Ureter (tissue), 1 donor: ENCODE results near the gene CDKN1C. TPM values are rescaled to one million over a fixed set of nuclear protein-coding genes. Genes with fewer than 3 reads are reported as not detected.
A peak's percentile ranks its signal among the peaks of the same experiment; 100 is the strongest.

Experiments
- DNase-seq: peaks from one replicate; pipeline ENCODE4 v3.0.0-alpha.2; 2020; ENCODE audit warnings: low spot score
- total RNA-seq: library from RNA; stranded (reverse); gene quantifications from one replicate; pipeline ENCODE4 v1.2.4, GENCODE V29; 2023
- donor health status: DM: yes; HTN: yes; CAD: no.

Gene CDKN1C
- total RNA-seq, 1 donor from 2014 or later, result 21.5 TPM

DNA sequence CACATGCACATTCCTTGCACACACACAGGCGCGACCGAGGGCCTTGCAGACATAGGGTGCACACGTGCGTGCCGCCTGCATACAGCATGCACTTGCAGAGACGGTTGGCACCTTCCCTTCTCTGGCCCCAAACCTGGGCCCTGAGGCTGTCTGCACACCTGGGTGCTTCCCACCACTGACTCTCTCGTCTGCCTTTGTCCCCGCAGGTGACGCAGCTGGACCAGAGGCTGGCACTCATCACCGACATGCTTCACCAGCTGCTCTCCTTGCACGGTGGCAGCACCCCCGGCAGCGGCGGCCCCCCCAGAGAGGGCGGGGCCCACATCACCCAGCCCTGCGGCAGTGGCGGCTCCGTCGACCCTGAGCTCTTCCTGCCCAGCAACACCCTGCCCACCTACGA is 38.0 kb downstream of the CDKN1C start:
- no peak for DNase-seq

DNA sequence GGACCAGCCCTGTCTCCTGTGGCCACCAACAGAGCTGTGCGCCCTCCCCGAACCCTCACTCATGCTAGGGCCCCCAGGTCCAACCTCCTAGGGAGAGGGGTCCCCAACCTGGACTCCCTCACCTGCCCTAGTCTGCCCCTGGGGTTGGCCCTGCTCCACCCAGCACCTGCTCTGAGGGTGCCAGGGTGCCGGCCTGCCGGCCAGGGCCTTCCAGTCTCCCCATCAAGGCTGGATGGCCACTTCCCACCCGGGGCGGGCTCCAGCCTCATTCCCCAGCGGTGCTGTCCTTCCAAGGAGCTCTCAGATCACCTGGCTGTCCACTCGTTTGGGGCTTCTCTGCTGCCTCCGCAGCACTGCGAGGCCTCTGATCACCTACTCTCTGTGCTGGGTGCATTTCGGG is 39.1 kb downstream of the CDKN1C start:
- DNase-seq, result no peak

DNA sequence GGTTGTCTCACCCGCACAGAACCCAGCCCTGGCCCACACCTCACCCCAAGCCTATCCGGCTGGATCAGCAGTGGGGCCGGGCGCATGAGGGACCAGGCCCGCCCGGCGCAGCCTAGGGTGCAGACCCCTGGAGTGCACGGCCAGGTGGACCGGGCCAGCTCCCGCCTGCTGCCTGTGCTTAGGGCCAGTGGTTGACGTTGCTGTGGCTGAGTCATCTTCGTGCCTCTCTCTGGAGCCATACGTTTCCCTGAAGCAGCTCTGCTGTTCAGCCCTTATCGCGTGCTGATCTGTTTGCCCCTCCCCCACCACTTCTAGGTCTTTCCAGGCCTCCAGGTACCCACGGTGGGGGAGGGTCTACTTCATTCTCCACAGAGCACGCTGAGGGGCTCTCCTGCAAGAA is 39.5 kb downstream of the CDKN1C start:
- no peak for DNase-seq

DNA sequence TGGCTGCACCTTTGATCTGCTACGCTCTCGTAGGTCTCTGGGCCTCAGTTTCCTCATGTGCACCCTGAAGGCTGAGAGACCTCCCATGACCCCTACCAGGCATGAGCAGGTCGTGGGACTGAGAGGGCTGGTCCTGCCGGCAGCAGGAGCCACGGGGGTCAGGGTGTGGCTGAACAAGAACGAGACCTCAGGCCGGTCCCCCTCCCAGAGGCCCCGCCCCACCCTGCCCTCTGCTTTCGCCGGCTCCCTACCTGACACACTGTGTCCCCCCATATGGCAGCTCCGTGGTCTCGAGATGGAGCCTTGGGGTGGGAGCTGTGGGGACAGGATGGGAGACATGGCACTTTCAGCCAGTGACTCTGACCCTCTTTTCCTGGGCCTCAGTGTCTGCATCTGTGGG is 40.6 kb downstream of the CDKN1C start:
- no peak for DNase-seq

DNA sequence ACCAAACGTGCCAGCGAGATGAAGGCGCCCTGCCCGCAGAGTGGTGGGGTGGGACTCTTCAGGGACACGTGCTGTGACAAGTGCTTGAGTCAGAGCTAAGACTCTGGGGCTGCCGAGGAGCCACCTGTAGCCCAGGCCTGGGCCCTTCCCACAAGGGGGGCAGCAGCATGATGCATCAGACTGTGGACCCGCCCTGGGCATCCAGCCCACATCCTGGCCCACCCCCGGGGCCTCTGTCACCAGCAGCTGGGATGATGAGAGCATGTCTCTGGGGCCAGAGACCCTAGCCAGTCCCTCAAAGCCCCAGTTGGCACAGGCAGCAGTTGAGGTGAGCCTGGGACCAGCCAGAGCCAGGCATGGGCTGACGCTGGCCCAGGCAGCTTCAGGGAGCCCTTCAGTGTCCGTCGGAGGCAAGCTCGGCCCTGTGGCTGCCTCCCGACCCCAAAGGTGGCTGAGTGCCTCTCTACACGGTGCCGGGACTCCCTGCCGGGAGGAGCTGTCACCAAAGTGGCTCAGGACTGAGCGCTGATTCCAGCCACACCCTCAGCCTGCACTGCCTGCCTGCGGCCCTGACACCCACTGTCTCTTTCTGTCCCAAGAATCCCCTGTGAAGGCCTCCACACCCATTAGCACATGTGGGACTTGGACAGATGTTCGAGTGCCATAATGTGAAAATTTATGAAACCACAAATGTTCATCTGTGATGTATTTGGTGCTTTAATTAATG is 41.3 kb downstream of the CDKN1C start:
- no peak for DNase-seq

DNA sequence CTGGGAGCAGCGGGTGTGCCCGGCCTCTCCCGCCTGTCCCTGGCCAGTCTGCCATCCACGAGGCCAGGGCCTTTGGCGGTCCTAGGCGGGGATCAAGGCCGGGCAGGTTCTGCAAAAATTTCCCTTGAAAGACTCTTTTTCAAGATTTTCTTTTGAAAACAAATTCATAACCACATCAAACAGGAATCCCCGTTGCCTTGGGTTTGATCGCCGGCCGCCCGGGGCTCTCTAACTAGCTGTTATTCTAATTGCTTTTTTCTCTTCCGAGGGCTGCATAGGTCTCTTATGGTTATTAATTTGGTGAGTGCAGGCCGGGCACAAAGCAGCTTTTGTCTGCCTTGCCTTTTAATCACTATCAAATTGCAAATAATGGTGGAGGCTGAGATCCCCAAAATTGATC is 42.0 kb downstream of the CDKN1C start:
- no peak for DNase-seq

DNA sequence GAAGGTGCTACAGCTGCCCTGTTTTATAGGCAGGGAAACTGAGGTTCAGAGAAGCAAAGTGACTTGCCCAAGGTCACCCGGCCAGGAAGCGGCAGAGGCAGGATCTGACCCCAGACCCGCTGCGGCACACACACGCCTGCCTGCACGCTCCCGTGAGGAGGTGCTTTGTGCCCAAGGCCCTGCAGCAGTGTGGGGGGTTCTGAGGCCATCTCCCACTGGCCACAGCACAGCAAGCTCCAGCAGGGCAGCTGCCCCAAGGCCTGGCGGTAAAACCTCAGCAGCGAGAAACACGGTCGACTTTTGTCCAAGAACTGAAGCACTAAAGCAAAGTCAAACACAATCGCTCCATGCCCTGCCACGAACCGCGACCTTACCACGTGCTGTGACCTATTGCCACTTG is 42.7 kb downstream of the CDKN1C start:
- no peak for DNase-seq

DNA sequence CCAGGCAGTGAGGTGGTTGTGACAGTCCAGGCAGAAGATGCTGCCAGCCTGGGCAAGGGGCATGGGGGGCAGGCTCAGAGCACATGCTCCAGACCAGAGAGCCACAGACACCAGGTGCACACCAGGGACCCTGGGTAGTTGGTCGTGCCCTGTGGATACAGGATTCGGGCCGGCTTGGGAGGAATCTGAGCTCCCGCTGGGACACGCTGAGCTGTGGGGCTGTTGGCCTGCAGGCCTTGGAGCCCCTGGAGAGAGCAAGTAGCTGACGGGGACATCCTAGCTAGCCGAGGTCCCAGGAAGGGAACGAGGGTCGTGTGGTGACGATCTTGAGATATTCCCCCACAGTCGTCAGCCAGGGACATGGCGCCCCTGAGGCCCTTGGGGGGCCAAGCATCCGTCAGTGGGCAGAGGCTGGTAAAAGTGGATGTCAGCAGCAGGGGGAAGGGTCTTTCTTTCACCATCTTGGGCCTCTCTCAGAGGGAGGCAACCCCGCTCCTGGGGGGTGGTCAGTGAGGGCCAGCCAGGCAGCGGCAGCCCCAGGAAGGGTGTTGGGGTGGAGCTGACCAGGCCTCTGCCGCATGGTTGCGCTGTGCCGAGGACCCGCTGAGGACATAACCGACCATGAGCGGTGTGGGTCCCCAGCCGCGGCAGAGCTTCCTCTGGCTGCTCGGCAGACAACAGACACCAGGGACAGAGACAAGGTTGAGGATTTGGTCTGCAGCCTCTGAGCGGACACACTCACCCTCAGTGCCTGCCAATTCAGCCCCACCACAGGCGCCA is 44.0 kb downstream of the CDKN1C start:
- DNase-seq, result no peak

DNA sequence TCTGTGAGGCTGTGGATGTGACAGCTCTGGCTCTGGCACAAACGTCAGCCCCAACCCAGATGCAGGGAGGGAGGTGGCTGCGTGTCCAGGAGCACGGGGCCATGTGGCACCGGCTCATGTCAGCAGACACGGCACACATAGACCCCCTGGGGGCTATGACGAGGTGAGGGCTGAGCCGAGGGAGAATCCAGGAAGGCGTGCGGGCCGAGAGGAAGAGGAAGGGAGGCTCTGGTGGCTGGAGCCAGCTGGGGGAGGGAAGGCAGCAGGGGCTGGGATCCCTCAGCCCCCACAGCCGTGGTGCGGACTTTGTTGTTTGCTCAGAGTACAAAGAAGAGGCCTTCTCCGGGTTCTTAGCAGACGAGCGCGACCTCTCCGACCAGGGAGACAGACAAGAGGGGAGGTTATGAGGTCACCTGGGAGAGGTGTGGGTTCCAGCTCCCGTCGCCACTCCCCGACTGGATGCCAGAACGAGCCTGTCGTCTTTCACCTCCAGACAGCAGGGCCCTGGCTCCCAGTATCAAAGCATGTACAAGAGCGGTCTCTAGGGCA is 46.1 kb downstream of the CDKN1C start:
- DNase-seq, result no peak

DNA sequence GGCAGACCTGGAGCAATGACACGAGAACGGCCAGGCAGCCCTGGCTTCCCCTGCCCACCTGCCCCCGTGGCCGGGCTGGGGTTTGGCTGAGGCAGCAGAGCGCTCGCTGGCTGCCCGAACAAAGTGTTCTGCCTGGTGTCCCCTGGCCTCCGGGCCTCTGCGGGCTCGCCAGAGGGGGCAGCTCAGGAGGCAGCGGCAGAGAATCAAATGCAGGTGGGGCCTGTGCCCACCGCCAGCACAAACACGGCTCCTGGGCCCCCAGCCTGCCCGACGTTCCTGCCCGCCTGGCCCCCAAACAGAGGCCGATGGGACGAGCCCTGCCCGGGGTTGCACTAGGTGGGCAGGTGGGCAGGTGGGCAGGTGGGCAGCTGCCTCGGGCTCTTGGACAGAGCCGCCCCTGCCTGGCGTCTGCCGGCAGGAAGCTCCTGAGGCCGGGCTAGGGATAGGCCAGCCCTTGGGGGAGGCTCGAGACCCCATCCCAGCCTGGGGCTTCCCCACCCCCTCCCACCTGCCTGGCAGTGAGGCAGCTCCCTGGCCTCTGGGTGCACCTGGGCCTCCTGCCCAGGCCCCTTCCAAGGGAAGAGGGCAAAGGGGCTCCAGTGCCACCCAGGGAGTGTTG is 46.8 kb downstream of the CDKN1C start:
- DNase-seq, result no peak

DNA sequence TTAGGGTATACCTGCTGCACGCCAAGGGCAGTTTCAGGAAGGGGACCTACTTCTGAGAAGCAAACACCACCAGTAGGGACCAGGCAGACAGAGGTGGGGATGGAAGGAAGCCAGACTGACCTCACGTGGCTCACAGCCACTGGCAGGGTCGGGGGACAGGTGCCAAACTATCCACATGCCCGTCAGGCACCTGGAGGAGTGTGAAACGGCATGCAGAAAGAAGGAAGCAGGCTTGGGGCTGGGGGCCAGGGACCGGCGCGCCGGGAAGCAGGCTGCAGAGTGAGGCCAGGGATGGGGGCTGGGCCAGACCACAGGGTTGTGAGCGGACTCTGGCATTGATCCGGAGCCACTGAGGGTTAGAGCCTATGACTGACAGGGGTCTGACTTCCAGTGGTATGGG is 47.5 kb downstream of the CDKN1C start:
- DNase-seq, result no peak

DNA sequence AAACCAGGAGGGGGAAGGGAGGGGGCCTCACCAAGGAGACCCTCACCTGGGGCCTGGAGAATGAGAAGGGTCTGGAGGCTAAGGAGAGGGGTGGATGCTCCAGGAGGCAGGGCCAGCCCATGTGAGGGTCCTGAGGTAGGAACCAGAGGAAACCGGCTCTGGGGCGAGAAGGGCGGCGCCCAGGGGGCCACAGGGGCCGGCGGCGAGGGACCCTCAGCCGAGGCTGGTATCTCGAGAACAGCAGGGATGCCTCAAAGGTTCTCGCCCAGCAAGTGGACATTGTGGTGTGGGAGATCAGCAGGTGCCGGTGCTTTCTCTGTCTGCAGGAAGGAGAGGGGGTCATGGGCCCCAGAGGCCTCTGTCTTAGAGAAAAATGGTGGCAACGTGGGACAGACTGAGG is 47.9 kb downstream of the CDKN1C start:
- DNase-seq, result no peak

DNA sequence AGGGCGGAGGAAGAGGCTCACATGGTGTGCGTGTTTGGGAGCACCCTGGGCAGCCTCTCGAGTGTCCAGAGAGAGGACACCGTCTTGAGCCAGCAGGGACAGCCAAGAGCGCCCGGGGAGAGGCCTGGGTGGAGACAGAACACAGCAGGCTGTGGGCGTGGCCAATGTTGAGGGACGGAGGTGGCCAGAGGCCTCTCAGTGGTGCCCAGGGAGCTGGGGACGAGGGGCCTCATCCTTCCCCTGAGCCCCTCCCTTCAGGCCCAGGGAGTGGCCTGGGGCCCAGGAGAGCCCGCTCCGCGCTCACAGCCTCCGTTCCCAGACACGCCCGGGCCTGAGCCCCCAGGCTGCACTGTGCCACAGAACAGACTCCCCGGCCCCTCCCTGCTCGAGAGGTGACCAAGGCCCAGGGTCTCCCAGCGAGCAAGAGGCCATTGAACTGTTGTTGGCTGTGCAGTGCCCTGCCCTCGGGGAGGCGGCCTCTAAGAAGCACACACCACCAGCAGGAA is 48.4 kb downstream of the CDKN1C start:
- DNase-seq, result peak; percentile 87

DNA sequence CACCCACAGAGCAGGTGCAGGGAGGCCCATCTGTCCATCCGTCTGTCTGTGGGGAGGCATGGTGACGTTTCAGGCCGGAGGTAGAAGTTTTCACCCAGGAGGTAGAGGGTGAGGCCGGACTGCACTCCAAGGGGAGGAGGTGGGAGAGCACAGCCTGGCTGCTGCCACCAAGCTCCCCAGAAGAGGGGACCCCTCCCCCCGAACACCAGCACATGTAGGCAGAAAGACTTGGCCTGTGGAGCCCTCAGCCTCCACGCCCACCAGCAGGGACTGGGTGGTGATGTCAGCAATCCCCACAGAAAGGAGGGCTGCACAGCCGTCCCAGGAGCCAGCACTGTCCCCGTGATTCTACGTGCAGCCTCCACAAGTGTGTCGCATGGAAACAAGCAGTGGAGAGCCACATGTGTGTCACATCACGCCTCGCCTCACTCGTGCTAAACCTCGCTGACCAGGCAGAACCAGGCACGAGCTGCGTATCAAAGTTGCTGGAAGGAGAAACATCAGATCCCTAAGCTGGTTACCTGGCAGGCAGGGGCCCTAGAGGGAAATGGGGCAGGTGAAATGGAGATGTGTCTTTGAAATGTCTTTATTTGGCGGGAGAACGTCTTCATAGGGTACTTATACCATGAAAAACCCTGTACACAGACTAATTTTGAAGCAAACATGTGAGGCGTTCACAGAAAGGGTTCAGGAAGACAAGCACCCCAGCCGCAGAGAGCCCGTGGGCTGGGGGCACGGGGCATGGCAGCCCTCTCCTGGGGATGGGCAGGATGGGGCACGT is 49.1 kb downstream of the CDKN1C start:
- no peak for DNase-seq

DNA sequence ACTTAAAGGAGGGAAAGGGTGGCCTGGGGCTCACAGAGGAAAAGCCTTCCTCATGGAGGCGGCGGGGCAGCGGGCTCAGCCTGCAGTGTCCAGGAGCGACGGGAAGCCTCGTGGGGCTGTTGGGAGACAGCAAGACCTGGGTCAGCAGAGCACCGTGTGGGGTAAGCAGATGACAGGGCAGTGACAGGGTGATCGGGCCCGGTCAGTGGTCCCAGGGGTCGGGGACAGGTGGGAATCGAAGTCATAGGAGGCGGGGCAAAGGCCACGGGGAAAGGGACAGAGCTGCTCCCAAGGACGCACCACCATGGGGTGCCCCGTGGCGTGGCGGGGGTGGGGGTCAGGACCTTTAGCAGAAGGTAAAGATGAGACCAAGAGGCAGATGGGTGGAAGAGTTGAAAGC is 49.8 kb downstream of the CDKN1C start:
- DNase-seq, result no peak

DNA sequence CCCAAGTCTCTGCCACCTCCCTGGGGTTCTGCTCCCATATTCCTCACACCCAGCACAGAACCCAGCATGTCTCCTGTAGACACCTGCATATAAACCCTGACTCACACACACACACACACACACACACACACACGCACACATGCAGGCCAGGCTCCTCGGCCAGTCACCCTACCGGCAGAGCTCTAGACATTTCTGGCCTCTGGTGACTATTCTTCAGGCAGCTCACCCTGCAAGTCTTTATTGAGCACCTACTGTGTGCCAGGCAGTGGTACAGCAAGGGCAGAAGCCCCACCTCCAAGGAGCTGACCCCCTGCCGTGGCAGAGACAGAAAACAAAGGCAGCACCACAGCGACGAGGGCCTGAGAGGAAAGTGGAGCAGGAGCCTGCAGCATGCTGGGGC is 50.3 kb downstream of the CDKN1C start:
- no peak for DNase-seq

DNA sequence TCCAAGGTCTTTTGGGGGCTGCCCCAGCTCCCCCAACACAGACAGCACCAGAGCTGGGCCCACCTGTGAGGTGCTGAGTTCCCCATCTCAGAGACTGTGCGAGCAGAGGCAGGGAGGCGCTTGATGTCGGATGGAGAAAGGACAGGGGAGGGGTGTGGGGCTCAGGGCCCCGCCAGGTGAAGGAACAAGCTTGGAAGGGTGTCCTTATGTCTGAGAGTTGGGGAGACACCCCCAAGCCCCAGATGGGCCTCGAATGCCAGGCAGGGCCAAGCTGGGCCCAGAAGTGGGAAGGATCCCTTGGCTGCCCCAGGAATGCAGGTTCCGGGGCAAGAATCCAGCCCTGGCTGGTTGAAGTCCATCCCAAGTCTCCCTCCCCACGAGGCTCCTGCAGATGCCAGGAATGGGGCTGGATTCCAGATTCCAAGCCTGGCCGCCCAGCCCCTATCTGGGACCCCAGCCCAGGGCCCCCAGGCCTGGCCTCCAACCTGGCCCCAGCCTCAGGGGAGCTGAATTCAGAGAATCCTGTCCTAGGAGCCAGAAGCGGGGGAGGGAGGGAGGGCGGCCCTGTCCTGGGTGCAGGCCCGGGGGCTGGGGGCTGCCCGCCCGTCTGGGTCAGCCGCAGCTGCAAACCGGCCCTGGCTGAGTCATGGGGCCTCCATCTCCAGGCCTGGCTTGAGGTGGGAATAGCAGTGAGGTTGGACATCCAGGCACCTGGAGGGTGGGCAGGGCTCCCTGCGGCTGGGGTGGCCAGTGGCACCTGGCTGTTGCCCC is 50.9 kb downstream of the CDKN1C start:
- DNase-seq, result no peak

DNA sequence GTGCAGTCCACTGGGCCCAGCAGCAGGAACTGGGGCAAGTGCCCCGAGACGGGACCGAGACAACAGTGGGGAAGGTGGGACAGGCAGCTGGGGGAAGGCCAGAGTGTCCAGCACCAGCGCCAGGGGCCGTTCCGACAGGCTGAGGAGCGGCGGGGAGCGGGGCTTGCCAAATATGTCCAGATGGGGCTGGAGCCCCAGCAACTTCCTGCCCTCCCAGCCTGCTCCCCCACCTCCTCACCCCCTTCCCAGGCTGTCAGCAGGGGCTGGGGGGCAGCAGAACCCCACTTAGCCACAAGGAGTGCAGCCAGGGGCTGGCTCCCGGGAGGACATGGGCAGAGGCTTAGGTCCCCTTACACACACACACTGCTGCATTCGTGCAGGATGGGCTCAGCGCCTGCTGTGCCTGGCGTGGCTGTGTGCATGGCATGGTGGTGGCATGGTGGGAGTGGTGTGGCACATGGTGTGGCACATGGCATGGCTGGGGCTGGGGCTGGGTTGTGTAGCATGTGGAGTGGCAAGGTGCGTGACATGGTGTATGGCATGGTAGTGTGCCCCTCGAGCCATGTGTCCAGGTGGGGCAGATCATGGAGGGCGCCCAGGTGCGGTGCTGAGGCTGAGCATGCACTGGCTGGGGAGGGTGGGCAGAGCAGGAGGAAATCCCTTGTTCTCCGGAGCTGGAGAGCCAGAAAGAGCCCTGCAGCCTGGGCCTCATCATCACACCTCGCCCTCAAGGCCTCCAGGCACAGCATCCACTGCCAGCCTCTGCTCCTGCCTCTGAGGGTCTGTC is 51.7 kb downstream of the CDKN1C start:
- no peak for DNase-seq
